Small intestine (tissue), 7 donors: ENCODE data around the gene SPIB. TPM values are rescaled to one million over a fixed set of nuclear protein-coding genes. Genes with fewer than 3 reads are reported as not detected.

Source experiments
- DNase-seq, 2 donors: peaks; one replicate each; pipeline versions ENCODE4 v3.0.0 to v3.0.0-alpha.2; 2013
- FAIRE-seq: peaks from 2 replicates; lab custom pipeline; 2012; peaks lifted over from hg19 to GRCh38; lab: Jason Lieb, UNC
- H3K27ac ChIP-seq, 3 donors: one replicate each; pipeline ENCODE4 v1.5.1; 2013; ENCODE audit warnings: low read length in 2 of 3, mild to moderate bottlenecking in 2 of 3, control low read depth in 1 of 3, inconsistent platforms in 1 of 3, low read depth in 1 of 3, moderate library complexity in 1 of 3
- H3K27me3 ChIP-seq, 3 donors: one replicate each; pipeline ENCODE4 v1.6.1; 2013; ENCODE audit warnings: low read length in 3 of 3, inconsistent platforms in 1 of 3; ENCODE audit not compliant: control insufficient read depth in 3 of 3, insufficient read depth in 3 of 3
- H3K36me3 ChIP-seq, 3 donors: one replicate each; pipeline ENCODE4 v1.6.1; 2013; ENCODE audit warnings: low read length in 3 of 3, inconsistent platforms in 1 of 3, low read depth in 1 of 3, mild to moderate bottlenecking in 1 of 3, moderate library complexity in 1 of 3; ENCODE audit not compliant: control insufficient read depth in 3 of 3, insufficient read depth in 2 of 3
- H3K4me1 ChIP-seq, 3 donors: one replicate each; pipeline ENCODE4 v1.6.1; 2013; ENCODE audit warnings: low read length in 2 of 3, inconsistent platforms in 1 of 3, low read depth in 1 of 3, mild to moderate bottlenecking in 1 of 3, moderate library complexity in 1 of 3; ENCODE audit not compliant: control insufficient read depth in 3 of 3, insufficient read depth in 2 of 3
- H3K4me3 ChIP-seq, 3 donors: one replicate each; pipeline ENCODE4 v1.5.1; 2013; ENCODE audit warnings: low read length in 3 of 3, control low read depth in 1 of 3, inconsistent platforms in 1 of 3, low read depth in 1 of 3, mild to moderate bottlenecking in 1 of 3, moderate library complexity in 1 of 3
- H3K9me3 ChIP-seq, 2 donors: one replicate each; pipeline ENCODE4 v1.6.1; 2013; ENCODE audit warnings: low read depth in 1 of 2, low read length in 1 of 2; ENCODE audit not compliant: control insufficient read depth in 2 of 2, insufficient read depth in 1 of 2
- WGBS, 3 donors: extraction: QIAGEN DNeasy Blood & Tissue Kit; methylation state at CpG; one replicate each; pipeline ENCODE4 v1.1.7; 2013; 5-methylcytosine and 5-hydroxymethylcytosine counted together
- polyA plus RNA-seq, 4 donors: library from polyadenylated mRNA; stranded (reverse) in 3 of 4; unstranded in 1 of 4; fragments of 200-250 nt in 3 of 4; fragments of 120-200 nt in 1 of 4; gene quantifications; one replicate each; pipeline versions ENCODE4 v1.2.1 to v1.2.3, GENCODE V29; 2013
- donor health status: healthy with polysubstance abuse.
- donor health status: control.
- donor health status: control.
- donor health status: Bipolar disorder and iron deficiency.
- donor health status: healthy.

The SPIB gene
- polyA plus RNA-seq, 4 donors = 16.6 to 44.3 (median 31.4) TPM

GRCh38 chr19:50419580-50420035 is 870 bp downstream of the SPIB start:
- Histone ChIP-seq H3K4me3 (peak overlapping the region in 1 of 3 donors; percentile 17), H3K4me1 (peaks cover 0 to 24% (median 0%) of the 10 kb centered on the region in 3 donors), H3K9me3 (no peaks in the 10 kb centered on the region), H3K36me3 (no peaks in the 10 kb centered on the region), H3K27ac (no peak overlapping the region), H3K27me3 (peaks cover 0 to 26% (median 7%) of the 10 kb centered on the region in 3 donors)
- DNase-seq = no peak
- 14 to 45% (median 43%) methylated on average over 6 to 8 of the region's 8 CpGs for WGBS, 3 donors
- no peak for FAIRE-seq

DNA sequence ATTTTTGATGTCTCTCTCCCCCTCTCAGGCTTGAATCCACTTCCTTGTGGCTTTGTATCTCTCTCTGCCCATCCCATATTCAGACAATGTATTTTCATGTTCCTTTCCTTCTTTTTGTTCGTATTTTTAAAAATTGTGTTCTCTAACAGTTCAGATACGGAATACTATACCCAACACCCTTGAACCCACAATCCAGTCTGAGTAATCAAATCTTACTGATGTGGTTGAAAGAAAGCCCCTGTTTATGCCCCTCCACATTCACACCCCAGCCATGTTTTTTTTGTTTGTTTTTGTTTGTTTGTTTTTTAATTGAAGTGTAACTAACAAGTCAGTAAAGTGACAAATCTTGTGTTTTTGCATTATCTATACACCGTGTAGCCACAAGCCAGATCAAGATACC is 1.4 kb downstream of the SPIB start:
- Histone ChIP-seq H3K27me3 (peaks cover 0 to 26% (median 7%) of the 10 kb centered on the region in 3 donors), H3K4me1 (peaks cover 0 to 19% (median 0%) of the 10 kb centered on the region in 3 donors), H3K36me3 (no peaks in the 10 kb centered on the region), H3K27ac (no peak overlapping the region), H3K9me3 (no peaks in the 10 kb centered on the region), H3K4me3 (no peak overlapping the region)
- DNase-seq (no peak), FAIRE-seq (no peak)
- 41 to 44% (median 43%) methylated on average over 3 of the region's 3 CpGs for WGBS, 3 donors

DNA sequence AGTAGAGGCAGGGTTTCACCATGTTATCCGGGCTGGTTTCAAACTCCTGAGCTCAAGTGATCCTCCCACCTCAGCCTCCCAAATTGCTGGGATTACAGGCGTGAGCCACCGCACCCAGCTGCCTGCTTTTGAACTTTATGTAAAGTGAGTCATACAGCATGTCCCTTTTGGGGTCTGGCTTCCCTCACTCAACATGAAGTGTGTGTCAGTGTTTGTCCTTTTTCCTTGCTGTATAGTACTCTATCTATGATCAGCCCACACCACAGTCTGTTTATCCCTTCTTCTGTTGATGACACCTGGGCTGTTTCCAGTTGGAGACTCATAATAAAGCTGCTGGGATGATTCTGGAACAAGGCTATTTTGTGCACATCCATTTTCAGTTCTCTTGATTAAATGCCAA is 2.1 kb downstream of the SPIB start:
- Histone ChIP-seq H3K27me3 (peaks cover 0 to 26% (median 7%) of the 10 kb centered on the region in 3 donors), H3K27ac (no peak overlapping the region), H3K9me3 (no peaks in the 10 kb centered on the region), H3K36me3 (no peaks in the 10 kb centered on the region), H3K4me3 (no peak overlapping the region), H3K4me1 (peaks cover 0 to 14% (median 0%) of the 10 kb centered on the region in 3 donors)
- WGBS, 3 donors = 58 to 69% (median 62%) methylated on average over 3 of the region's 3 CpGs
- FAIRE-seq = no peak
- DNase-seq = no peak

- 81 to 83% (median 81%) methylated on average over 18 of the region's 18 CpGs for WGBS, 3 donors
- Histone ChIP-seq H3K4me1 (no peaks in the 10 kb centered on the region), H3K27ac (no peak overlapping the region), H3K36me3 (no peaks in the 10 kb centered on the region), H3K4me3 (no peak overlapping the region), H3K9me3 (no peaks in the 10 kb centered on the region), H3K27me3 (peaks cover 0 to 28% (median 7%) of the 10 kb centered on the region in 3 donors)
- no peak for DNase-seq
- no peak for FAIRE-seq
Measured at GRCh38 chr19:50422397-50423278, 3.9 kb downstream of the SPIB start.

- Histone ChIP-seq H3K4me3 (no peak overlapping the region), H3K4me1 (peaks cover 0 to 4% (median 0%) of the 10 kb centered on the region in 3 donors), H3K9me3 (no peaks in the 10 kb centered on the region), H3K27ac (no peak overlapping the region), H3K27me3 (peaks cover 0 to 27% (median 7%) of the 10 kb centered on the region in 3 donors), H3K36me3 (no peaks in the 10 kb centered on the region)
- no peak for FAIRE-seq
- 67 to 75% (median 67%) methylated on average over 20 to 22 of the region's 22 CpGs for WGBS, 3 donors
- peak; percentile 18 to 44 for DNase-seq
Measured at GRCh38 chr19:50423279-50424113, 4.8 kb downstream of the SPIB start.

GRCh38 chr19:50425581-50425980 is 6.8 kb downstream of the SPIB start:
- FAIRE-seq = no peak

GRCh38 chr19:50427318-50427925 is 8.7 kb downstream of the SPIB start:
- no peaks in the 10 kb centered on the region for H3K36me3 ChIP-seq
- 81 to 85% (median 81%) methylated on average over 24 to 26 of the region's 26 CpGs for WGBS, 3 donors
- DNase-seq = no peak
- H3K27me3 ChIP-seq = peaks cover 0 to 41% (median 3%) of the 10 kb centered on the region in 3 donors
- no peak overlapping the region for H3K27ac ChIP-seq
- peaks cover 0 to 13% (median 2%) of the 10 kb centered on the region in 3 donors for H3K4me1 ChIP-seq
- no peak for FAIRE-seq
- H3K9me3 ChIP-seq = no peaks in the 10 kb centered on the region
- peak overlapping the region in 2 of 3 donors; percentile 1 to 37 for H3K4me3 ChIP-seq

More at GRCh38 chr19:50425581-50425980, 6.8 kb downstream of the SPIB start:
- Histone ChIP-seq H3K9me3 (no peaks in the 10 kb centered on the region), H3K4me1 (peaks cover 0 to 4% (median 0%) of the 10 kb centered on the region in 3 donors), H3K36me3 (no peaks in the 10 kb centered on the region), H3K27ac (no peak overlapping the region), H3K27me3 (peaks cover 0 to 28% (median 5%) of the 10 kb centered on the region in 3 donors), H3K4me3 (no peak overlapping the region)
- DNase-seq = no peak
- 55 to 60% (median 59%) methylated on average over 7 of the region's 7 CpGs for WGBS, 3 donors
